HepG2 (cell line): ENCODE measurements around the gene DLL3. TPM values are rescaled to one million over a fixed set of nuclear protein-coding genes. Genes with fewer than 3 reads are reported as not detected.

Experiments used
- ELF1 ChIP-seq: sonication (generic); formaldehyde crosslinking; IDR thresholded peaks from 2 replicates; pipeline ENCODE4 v1.4.0; 2020; ENCODE audit warnings: missing genetic modification reagents
- SOX6 ChIP-seq, 2 experiments: fragments of 450-650 bp in 1 of 2; sonication (generic) in 1 of 2; formaldehyde crosslinking in 1 of 2; IDR thresholded peaks; 2 replicates each; pipeline versions ENCODE4 v1.4.0 to v1.6.1; 2017 to 2020; ENCODE audit warnings: antibody characterized with exemption in 1 of 2, mild to moderate bottlenecking in 1 of 2, missing genetic modification reagents in 1 of 2
- ZNF30 ChIP-seq: sonication (generic); formaldehyde crosslinking; IDR thresholded peaks from 2 replicates; pipeline ENCODE4 v1.5.0; 2020; ENCODE audit warnings: mild to moderate bottlenecking, missing genetic modification reagents
- ZNF841 ChIP-seq: sonication (generic); formaldehyde crosslinking; IDR thresholded peaks from 2 replicates; pipeline ENCODE4 v1.8.1; 2023; ENCODE audit warnings: missing genetic modification reagents, borderline replicate concordance
- polyA plus RNA-seq, 8 experiments: library from polyadenylated mRNA; depleted of rRNA in 3 of 8; stranded (reverse) in 7 of 8; unstranded in 1 of 8; fragments of >200 nt; fragmentation: Illumina TruSeq in 4 of 8; extraction: Trizol in 4 of 8; gene quantifications; 2 replicates each; pipeline versions ENCODE4 v1.2.1 to v1.2.3, GENCODE V29; 2011 to 2016; ENCODE audit warnings: low read depth in 4 of 8, missing spikeins in 1 of 8, mixed read lengths in 1 of 8; ENCODE audit not compliant: insufficient read depth in 1 of 8
- total RNA-seq, 5 experiments: library from RNA; depleted of rRNA; stranded (reverse); fragments of >200 nt; fragmentation: Illumina TruSeq; extraction: Trizol; gene quantifications; 2 replicates each; pipeline ENCODE4 v1.2.3, GENCODE V29; 2016; ENCODE audit warnings: low read depth in 1 of 5
- TF ChIP-seq, protein P1 (sequence below): sonication (generic); formaldehyde crosslinking; IDR thresholded peaks from 2 replicates; pipeline ENCODE4 v1.5.0; 2020; ENCODE audit warnings: mild to moderate bottlenecking, missing genetic modification reagents, borderline replicate concordance
- TF ChIP-seq, protein P2 (sequence below), 2 experiments: sonication (generic) in 1 of 2; formaldehyde crosslinking in 1 of 2; IDR thresholded peaks; 2 replicates each; pipeline versions ENCODE4 v1.6.1 to v1.9.0; 2014 to 2022; ENCODE audit warnings: antibody characterized with exemption in 1 of 2, borderline replicate concordance in 1 of 2, inconsistent platforms in 1 of 2, low read depth in 1 of 2, missing genetic modification reagents in 1 of 2
- TF ChIP-seq, protein P3 (sequence below): sonication (generic); formaldehyde crosslinking; IDR thresholded peaks from 2 replicates; pipeline ENCODE4 v1.4.0; 2020; ENCODE audit warnings: missing genetic modification reagents
- TF ChIP-seq, protein P4 (sequence below): sonication (generic); formaldehyde crosslinking; IDR thresholded peaks from 2 replicates; pipeline ENCODE4 v1.4.0; 2020; ENCODE audit warnings: missing genetic modification reagents

DLL3 gene
- total and polyA plus RNA-seq, 2 of the 13 experiments (the other 11 are each of a cell fraction or from before 2014, with no cell fraction given): 0.35 to 0.55 TPM

DNA sequence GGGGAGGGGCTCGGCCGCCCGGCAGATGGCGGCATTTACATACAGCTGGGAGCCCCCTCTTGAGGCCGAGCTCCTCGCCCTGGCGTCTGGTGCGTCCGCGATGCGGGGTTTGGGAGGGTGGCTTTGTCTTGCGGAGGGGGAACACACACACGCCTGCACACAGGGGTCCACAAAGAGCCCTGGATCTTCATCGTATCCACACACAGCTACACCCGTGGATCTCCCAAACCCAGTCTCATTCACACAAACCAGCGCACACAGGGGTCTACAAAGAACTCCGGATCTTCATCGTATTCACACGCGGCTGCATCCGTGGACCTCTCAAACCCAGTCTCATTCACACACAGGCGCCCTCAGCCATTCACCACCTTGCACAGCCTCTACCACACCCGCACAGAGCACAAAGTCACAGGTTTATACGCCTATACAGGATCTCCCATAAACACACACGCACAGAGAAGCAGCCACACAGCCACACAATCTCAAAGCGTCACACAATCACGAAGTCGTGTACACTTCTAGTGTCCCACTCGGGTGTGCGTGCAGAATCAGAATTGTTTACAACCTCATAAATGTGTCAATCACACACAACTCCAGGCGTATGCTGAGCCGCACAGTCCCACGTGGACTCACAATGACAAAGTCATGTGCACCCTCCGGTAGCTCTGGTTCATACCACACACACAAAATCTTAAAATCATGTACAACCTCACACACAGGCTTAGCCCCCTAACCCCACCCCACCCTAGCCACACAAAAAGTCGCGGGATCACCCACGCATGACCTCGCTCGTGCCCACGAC, 550 bp upstream of the DLL3 start (continued):
- TF ChIP-seq, protein P1, sequence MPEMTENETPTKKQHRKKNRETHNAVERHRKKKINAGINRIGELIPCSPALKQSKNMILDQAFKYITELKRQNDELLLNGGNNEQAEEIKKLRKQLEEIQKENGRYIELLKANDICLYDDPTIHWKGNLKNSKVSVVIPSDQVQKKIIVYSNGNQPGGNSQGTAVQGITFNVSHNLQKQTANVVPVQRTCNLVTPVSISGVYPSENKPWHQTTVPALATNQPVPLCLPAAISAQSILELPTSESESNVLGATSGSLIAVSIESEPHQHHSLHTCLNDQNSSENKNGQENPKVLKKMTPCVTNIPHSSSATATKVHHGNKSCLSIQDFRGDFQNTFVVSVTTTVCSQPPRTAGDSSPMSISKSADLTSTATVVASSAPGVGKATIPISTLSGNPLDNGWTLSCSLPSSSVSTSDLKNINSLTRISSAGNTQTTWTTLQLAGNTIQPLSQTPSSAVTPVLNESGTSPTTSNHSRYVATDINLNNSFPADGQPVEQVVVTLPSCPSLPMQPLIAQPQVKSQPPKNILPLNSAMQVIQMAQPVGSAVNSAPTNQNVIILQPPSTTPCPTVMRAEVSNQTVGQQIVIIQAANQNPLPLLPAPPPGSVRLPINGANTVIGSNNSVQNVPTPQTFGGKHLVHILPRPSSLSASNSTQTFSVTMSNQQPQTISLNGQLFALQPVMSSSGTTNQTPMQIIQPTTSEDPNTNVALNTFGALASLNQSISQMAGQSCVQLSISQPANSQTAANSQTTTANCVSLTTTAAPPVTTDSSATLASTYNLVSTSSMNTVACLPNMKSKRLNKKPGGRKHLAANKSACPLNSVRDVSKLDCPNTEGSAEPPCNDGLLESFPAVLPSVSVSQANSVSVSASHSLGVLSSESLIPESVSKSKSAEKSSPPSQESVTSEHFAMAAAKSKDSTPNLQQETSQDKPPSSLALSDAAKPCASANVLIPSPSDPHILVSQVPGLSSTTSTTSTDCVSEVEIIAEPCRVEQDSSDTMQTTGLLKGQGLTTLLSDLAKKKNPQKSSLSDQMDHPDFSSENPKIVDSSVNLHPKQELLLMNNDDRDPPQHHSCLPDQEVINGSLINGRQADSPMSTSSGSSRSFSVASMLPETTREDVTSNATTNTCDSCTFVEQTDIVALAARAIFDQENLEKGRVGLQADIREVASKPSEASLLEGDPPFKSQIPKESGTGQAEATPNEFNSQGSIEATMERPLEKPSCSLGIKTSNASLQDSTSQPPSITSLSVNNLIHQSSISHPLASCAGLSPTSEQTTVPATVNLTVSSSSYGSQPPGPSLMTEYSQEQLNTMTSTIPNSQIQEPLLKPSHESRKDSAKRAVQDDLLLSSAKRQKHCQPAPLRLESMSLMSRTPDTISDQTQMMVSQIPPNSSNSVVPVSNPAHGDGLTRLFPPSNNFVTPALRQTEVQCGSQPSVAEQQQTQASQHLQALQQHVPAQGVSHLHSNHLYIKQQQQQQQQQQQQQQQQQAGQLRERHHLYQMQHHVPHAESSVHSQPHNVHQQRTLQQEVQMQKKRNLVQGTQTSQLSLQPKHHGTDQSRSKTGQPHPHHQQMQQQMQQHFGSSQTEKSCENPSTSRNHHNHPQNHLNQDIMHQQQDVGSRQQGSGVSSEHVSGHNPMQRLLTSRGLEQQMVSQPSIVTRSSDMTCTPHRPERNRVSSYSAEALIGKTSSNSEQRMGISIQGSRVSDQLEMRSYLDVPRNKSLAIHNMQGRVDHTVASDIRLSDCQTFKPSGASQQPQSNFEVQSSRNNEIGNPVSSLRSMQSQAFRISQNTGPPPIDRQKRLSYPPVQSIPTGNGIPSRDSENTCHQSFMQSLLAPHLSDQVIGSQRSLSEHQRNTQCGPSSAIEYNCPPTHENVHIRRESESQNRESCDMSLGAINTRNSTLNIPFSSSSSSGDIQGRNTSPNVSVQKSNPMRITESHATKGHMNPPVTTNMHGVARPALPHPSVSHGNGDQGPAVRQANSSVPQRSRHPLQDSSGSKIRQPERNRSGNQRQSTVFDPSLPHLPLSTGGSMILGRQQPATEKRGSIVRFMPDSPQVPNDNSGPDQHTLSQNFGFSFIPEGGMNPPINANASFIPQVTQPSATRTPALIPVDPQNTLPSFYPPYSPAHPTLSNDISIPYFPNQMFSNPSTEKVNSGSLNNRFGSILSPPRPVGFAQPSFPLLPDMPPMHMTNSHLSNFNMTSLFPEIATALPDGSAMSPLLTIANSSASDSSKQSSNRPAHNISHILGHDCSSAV (CRISPR knock-in tag): no peak
- TF ChIP-seq, protein P2, sequence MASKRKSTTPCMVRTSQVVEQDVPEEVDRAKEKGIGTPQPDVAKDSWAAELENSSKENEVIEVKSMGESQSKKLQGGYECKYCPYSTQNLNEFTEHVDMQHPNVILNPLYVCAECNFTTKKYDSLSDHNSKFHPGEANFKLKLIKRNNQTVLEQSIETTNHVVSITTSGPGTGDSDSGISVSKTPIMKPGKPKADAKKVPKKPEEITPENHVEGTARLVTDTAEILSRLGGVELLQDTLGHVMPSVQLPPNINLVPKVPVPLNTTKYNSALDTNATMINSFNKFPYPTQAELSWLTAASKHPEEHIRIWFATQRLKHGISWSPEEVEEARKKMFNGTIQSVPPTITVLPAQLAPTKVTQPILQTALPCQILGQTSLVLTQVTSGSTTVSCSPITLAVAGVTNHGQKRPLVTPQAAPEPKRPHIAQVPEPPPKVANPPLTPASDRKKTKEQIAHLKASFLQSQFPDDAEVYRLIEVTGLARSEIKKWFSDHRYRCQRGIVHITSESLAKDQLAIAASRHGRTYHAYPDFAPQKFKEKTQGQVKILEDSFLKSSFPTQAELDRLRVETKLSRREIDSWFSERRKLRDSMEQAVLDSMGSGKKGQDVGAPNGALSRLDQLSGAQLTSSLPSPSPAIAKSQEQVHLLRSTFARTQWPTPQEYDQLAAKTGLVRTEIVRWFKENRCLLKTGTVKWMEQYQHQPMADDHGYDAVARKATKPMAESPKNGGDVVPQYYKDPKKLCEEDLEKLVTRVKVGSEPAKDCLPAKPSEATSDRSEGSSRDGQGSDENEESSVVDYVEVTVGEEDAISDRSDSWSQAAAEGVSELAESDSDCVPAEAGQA (IDR thresholded peaks at IDR 0.05; ENCODE audit: low read depth): no peak
- TF ChIP-seq, protein P2 (CRISPR knock-in tag; IDR thresholded peaks at IDR 0.05; ENCODE audit: borderline replicate concordance): no peak
- TF ChIP-seq, protein P3, sequence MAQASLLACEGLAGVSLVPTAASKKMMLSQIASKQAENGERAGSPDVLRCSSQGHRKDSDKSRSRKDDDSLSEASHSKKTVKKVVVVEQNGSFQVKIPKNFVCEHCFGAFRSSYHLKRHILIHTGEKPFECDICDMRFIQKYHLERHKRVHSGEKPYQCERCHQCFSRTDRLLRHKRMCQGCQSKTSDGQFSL (CRISPR knock-in tag): no peak
- TF ChIP-seq, protein P4, sequence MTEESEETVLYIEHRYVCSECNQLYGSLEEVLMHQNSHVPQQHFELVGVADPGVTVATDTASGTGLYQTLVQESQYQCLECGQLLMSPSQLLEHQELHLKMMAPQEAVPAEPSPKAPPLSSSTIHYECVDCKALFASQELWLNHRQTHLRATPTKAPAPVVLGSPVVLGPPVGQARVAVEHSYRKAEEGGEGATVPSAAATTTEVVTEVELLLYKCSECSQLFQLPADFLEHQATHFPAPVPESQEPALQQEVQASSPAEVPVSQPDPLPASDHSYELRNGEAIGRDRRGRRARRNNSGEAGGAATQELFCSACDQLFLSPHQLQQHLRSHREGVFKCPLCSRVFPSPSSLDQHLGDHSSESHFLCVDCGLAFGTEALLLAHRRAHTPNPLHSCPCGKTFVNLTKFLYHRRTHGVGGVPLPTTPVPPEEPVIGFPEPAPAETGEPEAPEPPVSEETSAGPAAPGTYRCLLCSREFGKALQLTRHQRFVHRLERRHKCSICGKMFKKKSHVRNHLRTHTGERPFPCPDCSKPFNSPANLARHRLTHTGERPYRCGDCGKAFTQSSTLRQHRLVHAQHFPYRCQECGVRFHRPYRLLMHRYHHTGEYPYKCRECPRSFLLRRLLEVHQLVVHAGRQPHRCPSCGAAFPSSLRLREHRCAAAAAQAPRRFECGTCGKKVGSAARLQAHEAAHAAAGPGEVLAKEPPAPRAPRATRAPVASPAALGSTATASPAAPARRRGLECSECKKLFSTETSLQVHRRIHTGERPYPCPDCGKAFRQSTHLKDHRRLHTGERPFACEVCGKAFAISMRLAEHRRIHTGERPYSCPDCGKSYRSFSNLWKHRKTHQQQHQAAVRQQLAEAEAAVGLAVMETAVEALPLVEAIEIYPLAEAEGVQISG: no peak
- no peak for TF ChIP-seq ZNF841 (CRISPR knock-in tag)
- no peak for TF ChIP-seq ZNF30 (CRISPR knock-in tag)
- no peak for TF ChIP-seq ELF1 (CRISPR knock-in tag)
- TF ChIP-seq SOX6 (IDR thresholded peaks at IDR 0.05): no peak
- TF ChIP-seq SOX6 (CRISPR knock-in tag; IDR thresholded peaks at IDR 0.05): peak; percentile 38; the same call in 1 of the 2 replicates
